Peyer's patch (tissue), 4 donors: ENCODE results near the gene HBEGF. TPM values are rescaled to one million over a fixed set of nuclear protein-coding genes. Genes with fewer than 3 reads are reported as not detected.
A peak's percentile ranks its signal among the peaks of the same experiment; 100 is the strongest.
"Not testable (repeated sequence)": the region's sequence is repeated elsewhere in the genome, so short reads cannot be mapped to it uniquely, and the experiment has no call there.

Experiments used
- DNase-seq, 3 donors: peaks; one replicate each; pipeline ENCODE4 v3.0.0-alpha.2; 2017 to 2019
- H3K27ac ChIP-seq, 4 donors: fragments of 200-600 bp; sonication (generic); one replicate each; pipeline ENCODE4 v1.5.1; 2016 to 2019
- H3K27me3 ChIP-seq, 2 donors: fragments of 200-600 bp; sonication (generic); one replicate each; pipeline ENCODE4 v1.5.1; 2019
- H3K36me3 ChIP-seq, 3 donors: fragments of 200-600 bp; sonication (generic); one replicate each; pipeline ENCODE4 v1.5.1; 2016 to 2019
- H3K4me1 ChIP-seq, 4 donors: fragments of 200-600 bp; sonication (generic); one replicate each; pipeline ENCODE4 v1.5.1; 2016 to 2019
- H3K4me3 ChIP-seq, 4 donors: fragments of 200-600 bp; sonication (generic); 1 replicate in 3 of 4; 2 replicates in 1 of 4; pipeline ENCODE4 v1.5.1; 2016 to 2019; ENCODE audit warnings: mild to moderate bottlenecking in 1 of 4
- H3K9me3 ChIP-seq, 4 donors: fragments of 200-600 bp; sonication (generic); one replicate each; pipeline ENCODE4 v1.5.1; 2016 to 2019; ENCODE audit warnings: mild to moderate bottlenecking in 1 of 4
- POLR2A ChIP-seq, 2 donors: fragments of 450-650 bp; IDR thresholded peaks; one replicate each; pipeline ENCODE4 v1.5.1; 2017; ENCODE audit warnings: antibody characterized with exemption in 2 of 2, mild to moderate bottlenecking in 2 of 2, moderate library complexity in 2 of 2
- total RNA-seq, 4 donors: library from RNA; depleted of rRNA; stranded (reverse); fragments of >200 nt; gene quantifications; one replicate each; pipeline ENCODE4 v1.1.0, GENCODE V29; 2016
- TF ChIP-seq, protein P1 (sequence below), 6 experiments: fragments of 450-650 bp in 4 of 6; fragments of 200-600 bp in 2 of 6; sonication (generic) in 1 of 6; IDR thresholded peaks; one replicate each; pipeline ENCODE4 v1.5.1; 2017 to 2019; ENCODE audit warnings: antibody characterized with exemption in 6 of 6, mild to moderate bottlenecking in 3 of 6, moderate library complexity in 1 of 6

The HBEGF gene
- total RNA-seq, 4 donors from 2014 or later, result 4.1 to 41.0 (median 10.1) TPM

DNA sequence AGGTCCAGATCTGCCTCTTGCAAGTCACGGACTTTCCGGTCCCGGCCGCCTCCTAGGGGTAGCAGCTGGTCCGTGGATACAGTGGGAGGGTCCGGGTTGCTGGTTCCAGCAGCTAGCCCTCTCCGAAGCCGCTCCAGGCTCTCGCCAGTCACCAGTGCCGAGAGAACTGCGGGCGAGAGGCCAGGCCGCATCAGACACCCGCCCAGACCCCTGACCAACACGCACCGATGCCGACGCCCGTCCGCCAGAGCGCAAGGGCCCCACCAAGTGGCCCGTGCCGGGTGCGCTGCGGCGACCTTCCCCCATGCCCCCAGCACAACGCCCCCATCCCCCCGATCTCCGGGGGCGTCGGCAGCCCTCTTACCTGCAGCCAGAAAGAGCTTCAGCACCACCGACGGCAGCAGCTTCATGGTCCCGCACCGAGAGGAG lies 470 bp downstream of the HBEGF start:
- peaks cover 4 to 61% (median 9%) of the 10 kb centered on the region in 4 donors for H3K4me1 ChIP-seq
- H3K27me3 ChIP-seq, result no peaks in the 10 kb centered on the region
- H3K36me3 ChIP-seq, result peaks cover 0 to 14% (median 0%) of the 10 kb centered on the region in 3 donors
- DNase-seq, result peak in 2 of 3 donors; percentile 31 to 67
- TF ChIP-seq, protein P1, sequence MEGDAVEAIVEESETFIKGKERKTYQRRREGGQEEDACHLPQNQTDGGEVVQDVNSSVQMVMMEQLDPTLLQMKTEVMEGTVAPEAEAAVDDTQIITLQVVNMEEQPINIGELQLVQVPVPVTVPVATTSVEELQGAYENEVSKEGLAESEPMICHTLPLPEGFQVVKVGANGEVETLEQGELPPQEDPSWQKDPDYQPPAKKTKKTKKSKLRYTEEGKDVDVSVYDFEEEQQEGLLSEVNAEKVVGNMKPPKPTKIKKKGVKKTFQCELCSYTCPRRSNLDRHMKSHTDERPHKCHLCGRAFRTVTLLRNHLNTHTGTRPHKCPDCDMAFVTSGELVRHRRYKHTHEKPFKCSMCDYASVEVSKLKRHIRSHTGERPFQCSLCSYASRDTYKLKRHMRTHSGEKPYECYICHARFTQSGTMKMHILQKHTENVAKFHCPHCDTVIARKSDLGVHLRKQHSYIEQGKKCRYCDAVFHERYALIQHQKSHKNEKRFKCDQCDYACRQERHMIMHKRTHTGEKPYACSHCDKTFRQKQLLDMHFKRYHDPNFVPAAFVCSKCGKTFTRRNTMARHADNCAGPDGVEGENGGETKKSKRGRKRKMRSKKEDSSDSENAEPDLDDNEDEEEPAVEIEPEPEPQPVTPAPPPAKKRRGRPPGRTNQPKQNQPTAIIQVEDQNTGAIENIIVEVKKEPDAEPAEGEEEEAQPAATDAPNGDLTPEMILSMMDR (IDR thresholded peaks at IDR 0.05), result peak in 3 of 6 experiments; percentile 13 to 41 (median 23)
- TF ChIP-seq POLR2A (IDR thresholded peaks at IDR 0.05), result no peak
- peak overlapping the region; percentile 62 to 90 (median 78) for H3K4me3 ChIP-seq
- H3K9me3 ChIP-seq, result no peaks in the 10 kb centered on the region
- peak overlapping the region; percentile 71 to 95 (median 82) for H3K27ac ChIP-seq

DNA sequence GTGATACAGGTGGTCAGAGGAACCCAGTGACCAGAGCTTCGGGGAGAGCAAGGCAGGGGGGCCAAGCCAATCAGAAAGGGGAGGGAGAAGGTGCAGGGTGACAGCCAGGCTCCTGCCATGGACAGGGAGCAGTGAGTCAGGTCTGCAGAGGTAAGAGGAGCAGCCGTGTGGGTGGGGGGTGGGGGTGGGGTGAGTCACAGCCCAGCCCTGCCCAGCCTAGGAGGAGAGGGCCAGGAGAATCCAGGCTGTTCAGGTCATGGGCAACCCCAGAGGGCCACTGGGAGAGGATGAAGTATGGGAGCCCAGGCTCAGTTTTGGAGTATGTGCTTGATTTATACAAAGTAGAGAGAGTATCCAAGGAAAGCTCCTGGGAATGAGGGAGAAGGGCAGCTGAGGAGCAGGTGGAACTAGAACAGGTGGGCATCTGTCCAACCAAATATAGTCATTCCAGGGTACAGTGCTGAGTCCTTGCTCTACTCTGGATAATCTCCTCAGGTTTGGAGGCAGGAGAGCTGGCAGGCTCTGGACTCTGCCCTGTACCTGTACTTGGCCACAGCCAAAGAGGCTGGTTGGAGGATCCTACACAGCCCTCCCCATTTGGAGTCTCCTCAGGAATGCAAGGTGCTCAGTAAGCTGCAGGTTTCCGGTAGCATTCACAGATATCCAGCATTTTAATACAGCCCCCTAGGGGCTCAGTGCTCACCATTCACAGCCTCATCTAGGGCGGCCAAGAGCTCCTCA lies 1.6 kb downstream of the HBEGF start:
- Histone ChIP-seq H3K4me3 (peak overlapping the region in 3 of 4 donors; percentile 62 to 90 (median 87)), H3K36me3 (peaks cover 0 to 14% (median 0%) of the 10 kb centered on the region in 3 donors), H3K4me1 (peaks cover 4 to 66% (median 9%) of the 10 kb centered on the region in 4 donors), H3K27me3 (no peaks in the 10 kb centered on the region), H3K9me3 (no peaks in the 10 kb centered on the region), H3K27ac (peak overlapping the region in 3 of 4 donors; percentile 78 to 95 (median 86))
- peak in 2 of 3 donors; percentile 66 to 68 for DNase-seq
- TF ChIP-seq, protein P1 (IDR thresholded peaks at IDR 0.05), result no peak
- TF ChIP-seq POLR2A (IDR thresholded peaks at IDR 0.05), result peak in 1 of 2 donors; percentile 44

DNA sequence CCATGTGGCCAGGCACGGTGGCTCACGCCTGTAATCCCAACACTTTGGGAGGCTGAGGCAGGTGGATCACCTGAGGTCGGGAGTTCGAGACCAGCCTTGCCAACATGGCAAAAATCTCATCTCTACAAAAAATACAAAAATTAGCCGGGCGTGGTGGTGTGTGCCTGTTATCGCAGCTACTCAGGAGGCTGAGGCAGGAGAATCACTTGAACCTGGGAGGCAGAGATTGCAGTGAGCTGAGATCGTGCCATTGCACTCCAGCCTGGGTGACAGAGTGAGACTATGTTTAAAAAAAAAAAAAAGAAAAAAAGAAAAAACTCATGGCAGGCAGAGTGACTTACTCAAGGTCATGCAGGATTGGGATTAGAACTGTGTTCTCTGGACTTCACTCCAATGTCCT lies 2.6 kb downstream of the HBEGF start:
- H3K27me3 ChIP-seq, DNase-seq, H3K9me3 ChIP-seq: not testable (repeated sequence)
- Histone ChIP-seq H3K36me3 (peaks cover 0 to 14% (median 0%) of the 10 kb centered on the region in 3 donors), H3K27ac (peak overlapping the region in 2 of 4 donors; percentile 86 to 95), H3K4me3 (peak overlapping the region in 1 of 4 donors; percentile 90), H3K4me1 (peaks cover 4 to 64% (median 7%) of the 10 kb centered on the region in 4 donors)

DNA sequence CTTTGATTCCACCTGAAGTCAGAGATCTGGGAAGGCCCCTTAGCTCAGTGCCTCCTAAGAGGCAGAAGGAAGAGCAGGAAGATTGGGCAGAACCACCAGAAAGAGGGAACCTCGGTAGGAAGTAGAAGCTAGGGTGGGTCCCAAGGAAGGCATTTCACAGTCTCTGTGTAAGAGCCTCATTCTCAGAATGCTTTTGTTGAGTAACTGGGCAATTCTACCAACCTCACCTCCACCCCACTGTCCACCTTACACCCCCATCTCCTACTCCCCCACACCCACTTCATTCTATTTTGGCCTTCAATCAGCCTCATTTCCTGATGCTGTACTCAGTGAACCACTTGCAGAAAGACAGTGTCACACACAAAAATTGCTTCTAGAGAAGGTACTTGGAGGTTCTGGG lies 3.5 kb downstream of the HBEGF start:
- Histone ChIP-seq H3K36me3 (peaks cover 0 to 17% (median 0%) of the 10 kb centered on the region in 3 donors), H3K27ac (peak overlapping the region in 2 of 4 donors; percentile 22 to 27), H3K4me3 (no peak overlapping the region), H3K9me3 (no peaks in the 10 kb centered on the region), H3K4me1 (peaks cover 4 to 55% (median 7%) of the 10 kb centered on the region in 4 donors), H3K27me3 (no peaks in the 10 kb centered on the region)
- no peak for TF ChIP-seq POLR2A (IDR thresholded peaks at IDR 0.05)
- TF ChIP-seq, protein P1 (IDR thresholded peaks at IDR 0.05), result no peak
- no peak for DNase-seq

DNA sequence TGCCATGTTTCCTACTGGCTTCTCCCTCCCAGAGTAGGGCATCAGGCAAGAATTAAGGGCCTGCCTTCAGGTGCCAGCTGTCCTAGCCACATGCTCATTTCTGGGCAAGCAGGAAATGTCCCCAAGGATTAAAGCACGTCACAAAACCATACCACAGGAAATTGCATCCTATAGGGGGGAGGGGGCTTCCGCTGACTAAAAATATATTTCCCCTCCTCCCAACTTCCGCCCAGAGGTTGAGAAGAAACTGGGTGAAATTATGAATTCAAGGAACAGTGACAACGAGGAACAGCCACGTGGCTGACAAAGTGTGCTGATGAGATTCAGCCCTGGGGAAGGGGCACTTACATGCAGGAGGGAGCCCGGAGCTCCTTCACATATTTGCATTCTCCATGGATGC lies 4.1 kb downstream of the HBEGF start:
- TF ChIP-seq, protein P1 (IDR thresholded peaks at IDR 0.05), result no peak
- TF ChIP-seq POLR2A (IDR thresholded peaks at IDR 0.05), result no peak
- DNase-seq, result peak in 1 of 3 donors; percentile 27
- Histone ChIP-seq H3K27me3 (no peaks in the 10 kb centered on the region), H3K36me3 (peaks cover 0 to 18% (median 0%) of the 10 kb centered on the region in 3 donors), H3K4me3 (no peak overlapping the region), H3K27ac (peak overlapping the region in 2 of 4 donors; percentile 27 to 60), H3K4me1 (peaks cover under 1 to 55% (median 5%) of the 10 kb centered on the region in 4 donors), H3K9me3 (no peaks in the 10 kb centered on the region)

DNA sequence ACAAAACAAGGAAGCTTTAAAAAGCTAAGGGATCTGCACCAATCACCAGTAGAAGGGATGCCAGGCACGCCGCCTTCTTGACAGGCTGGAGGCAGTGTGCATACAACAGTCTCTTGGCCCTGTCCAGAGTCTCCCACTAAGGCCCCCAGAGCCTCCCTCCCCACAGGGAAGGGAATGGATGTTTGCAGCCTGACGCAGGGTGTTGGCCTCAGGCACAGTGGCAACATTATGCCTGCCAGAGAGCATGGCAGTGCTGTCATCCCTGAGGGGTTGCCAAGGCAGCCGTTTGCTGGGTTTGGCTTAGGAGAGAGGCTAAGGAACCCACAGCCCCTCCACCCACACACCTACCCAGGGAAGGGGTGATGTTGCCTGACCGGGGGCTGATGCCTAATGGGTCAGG lies 4.8 kb downstream of the HBEGF start:
- DNase-seq, result no peak
- H3K4me1 ChIP-seq, result peaks cover 0 to 51% (median 2%) of the 10 kb centered on the region in 4 donors
- TF ChIP-seq, protein P1 (IDR thresholded peaks at IDR 0.05), result no peak
- no peak for TF ChIP-seq POLR2A (IDR thresholded peaks at IDR 0.05)
- H3K27ac ChIP-seq, result peak overlapping the region in 2 of 4 donors; percentile 27 to 60
- H3K9me3 ChIP-seq, result no peaks in the 10 kb centered on the region
- H3K4me3 ChIP-seq, result no peak overlapping the region
- no peaks in the 10 kb centered on the region for H3K27me3 ChIP-seq
- H3K36me3 ChIP-seq, result peaks cover 0 to 19% (median 0%) of the 10 kb centered on the region in 3 donors
